K562 (cell line): ENCODE data around the gene SCARF2. TPM values are rescaled to one million over a fixed set of nuclear protein-coding genes. Genes with fewer than 3 reads are reported as not detected.

ENCODE experiments used
- ATF2 ChIP-seq: sonication (generic); formaldehyde crosslinking; IDR thresholded peaks from 2 replicates; pipeline ENCODE4 v1.8.1; 2022; ENCODE audit warnings: missing genetic modification reagents
- GABPB1 ChIP-seq: sonication (generic); formaldehyde crosslinking; IDR thresholded peaks from 2 replicates; pipeline ENCODE4 v1.8.0; 2022; ENCODE audit warnings: mild to moderate bottlenecking, missing genetic modification reagents
- HMGN3 ChIP-seq: IDR thresholded peaks from 2 replicates; pipeline ENCODE4 v1.6.1; 2011; ENCODE audit warnings: borderline replicate concordance, low read depth, mild to moderate bottlenecking, mixed read lengths, low read length; ENCODE audit not compliant: insufficient read length; ENCODE audit errors: extremely low read depth
- JUND ChIP-seq, 2 experiments: IDR thresholded peaks; 2 replicates in 1 of 2; 3 replicates in 1 of 2; pipeline ENCODE4 v1.6.1; 2011; ENCODE audit warnings: borderline replicate concordance in 2 of 2, low read depth in 2 of 2, low read length in 2 of 2, improper control_type of control experiment in 1 of 2, missing biosample characterization in 1 of 2, missing genetic modification characterization in 1 of 2, missing genetic modification reagents in 1 of 2
- MED1 ChIP-seq: sonication (generic); formaldehyde crosslinking; IDR thresholded peaks from 2 replicates; pipeline ENCODE4 v1.8.1; 2023; ENCODE audit warnings: missing genetic modification reagents, borderline replicate concordance
- MITF ChIP-seq: IDR thresholded peaks from 2 replicates; pipeline ENCODE4 v1.6.1; 2014; ENCODE audit warnings: antibody characterized with exemption
- MTF1 ChIP-seq: fragments of 250-450 bp; sonication (Bioruptor Pico); IDR thresholded peaks from 2 replicates; pipeline ENCODE4 v1.9.0; 2021; ENCODE audit warnings: moderate library complexity, mild to moderate bottlenecking, inconsistent platforms, borderline replicate concordance
- PHB2 ChIP-seq: fragments of 450-650 bp; IDR thresholded peaks from 2 replicates; pipeline ENCODE4 v1.6.1; 2017; ENCODE audit warnings: low read depth
- RERE ChIP-seq: sonication (generic); formaldehyde crosslinking; IDR thresholded peaks from 2 replicates; pipeline ENCODE4 v1.8.0; 2023; ENCODE audit warnings: missing genetic modification reagents, mild to moderate bottlenecking, borderline replicate concordance
- SETDB1 ChIP-seq: IDR thresholded peaks from one replicate; pipeline ENCODE4 v1.6.1; 2012; ENCODE audit warnings: low read length, control low read depth, inconsistent platforms
- SRSF1 ChIP-seq: fragments of 200-400 bp; formaldehyde crosslinking; IDR thresholded peaks from 2 replicates; pipeline ENCODE4 v1.6.1; 2017; ENCODE audit warnings: mild to moderate bottlenecking, low read depth, low read length, moderate library complexity
- SRSF7 ChIP-seq: fragments of 200-400 bp; formaldehyde crosslinking; optimal IDR thresholded peaks from 2 replicates; pipeline ENCODE3; 2017; ENCODE audit warnings: mild to moderate bottlenecking, low read depth, low read length
- STAT5B ChIP-seq: fragments of 250-450 bp; sonication (Bioruptor Pico); IDR thresholded peaks from 2 replicates; pipeline ENCODE4 v1.8.0; 2021; ENCODE audit warnings: mild to moderate bottlenecking, inconsistent platforms
- YY1 ChIP-seq, 3 experiments: IDR thresholded peaks; 2 replicates each; pipeline ENCODE4 v1.6.1; 2011; ENCODE audit warnings: low read length in 2 of 3, mild to moderate bottlenecking in 2 of 3, moderate library complexity in 2 of 3, borderline replicate concordance in 1 of 3, control low read depth in 1 of 3, low read depth in 1 of 3; ENCODE audit not compliant: insufficient read depth in 3 of 3, insufficient replicate concordance in 2 of 3, control insufficient read depth in 1 of 3, insufficient read length in 1 of 3; ENCODE audit errors: extremely low read depth in 1 of 3
- polyA plus RNA-seq, 8 experiments: library from polyadenylated mRNA; depleted of rRNA in 4 of 8; stranded (reverse) in 5 of 8; unstranded in 3 of 8; fragments of >200 nt; fragmentation: Nextera tagmentation in 2 of 8; fragmentation: Illumina TruSeq in 1 of 8; extraction: Ambion mirVana in 2 of 8; extraction: Trizol in 1 of 8; gene quantifications; 2 replicates each; pipeline versions ENCODE4 v1.2.1 to v1.2.3, GENCODE V29; 2011 to 2014; ENCODE audit warnings: inconsistent platforms in 1 of 8, missing spikeins in 1 of 8
- total RNA-seq, 7 experiments: library from RNA; depleted of rRNA in 6 of 7; stranded (reverse); fragments of >200 nt in 6 of 7; fragmentation: Illumina TruSeq in 2 of 7; extraction: Trizol in 2 of 7; gene quantifications; 2 replicates each; pipeline versions ENCODE4 v1.2.1 to v1.2.3, GENCODE V29; 2011 to 2021; ENCODE audit warnings: low replicate concordance in 1 of 7
- TF ChIP-seq, protein P1 (sequence below): sonication (generic); IDR thresholded peaks from 2 replicates; pipeline ENCODE4 v1.6.1; 2016

Gene SCARF2
- total and polyA plus RNA-seq, 9 of the 15 experiments (the other 6 are each of a cell fraction or from before 2014, with no cell fraction given) = 0.06 to 0.32 (median 0.21) TPM; not detected in 5

GRCh38 chr22:20405291-20405930 lies 32.2 kb downstream of the SCARF2 start (continued):
- TF ChIP-seq MITF (no peak), SETDB1 (no peak), MTF1 (CRISPR knock-in tag) (no peak), JUND (IDR thresholded peaks at IDR 0.05; ENCODE audit: borderline replicate concordance, low read depth, low read length) (no peak), JUND (tag; IDR thresholded peaks at IDR 0.05; ENCODE audit: borderline replicate concordance, low read depth, low read length) (no peak), STAT5B (CRISPR knock-in tag) (no peak), SRSF1 (no peak), RERE (0 out of 2 replicates have a peak, but pooled peaks have one; percentile 24), PHB2 (no peak), YY1 (IDR thresholded peaks at IDR 0.05; ENCODE audit: borderline replicate concordance in 1 of 3, control insufficient read depth in 1 of 3, extremely low read depth in 1 of 3, insufficient read depth in 3 of 3, insufficient read length in 1 of 3, insufficient replicate concordance in 2 of 3, low read depth in 1 of 3, low read length in 2 of 3) (no peak), MED1 (no peak), GABPB1 (CRISPR knock-in tag) (no peak), SRSF7 (no peak), HMGN3 (peak; percentile 20), ATF2 (0 out of 2 replicates have a peak, but pooled peaks have one; percentile 33)
- TF ChIP-seq, protein P1, sequence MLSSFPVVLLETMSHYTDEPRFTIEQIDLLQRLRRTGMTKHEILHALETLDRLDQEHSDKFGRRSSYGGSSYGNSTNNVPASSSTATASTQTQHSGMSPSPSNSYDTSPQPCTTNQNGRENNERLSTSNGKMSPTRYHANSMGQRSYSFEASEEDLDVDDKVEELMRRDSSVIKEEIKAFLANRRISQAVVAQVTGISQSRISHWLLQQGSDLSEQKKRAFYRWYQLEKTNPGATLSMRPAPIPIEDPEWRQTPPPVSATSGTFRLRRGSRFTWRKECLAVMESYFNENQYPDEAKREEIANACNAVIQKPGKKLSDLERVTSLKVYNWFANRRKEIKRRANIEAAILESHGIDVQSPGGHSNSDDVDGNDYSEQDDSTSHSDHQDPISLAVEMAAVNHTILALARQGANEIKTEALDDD = no peak
